HG02981 (cell line): ENCODE results near the gene NCAN.
"Not testable (repeated sequence)": the region's sequence is repeated elsewhere in the genome, so short reads cannot be mapped to it uniquely, and the experiment has no call there.

Source experiments
- ATAC-seq: cut with Tn5 transposase; IDR thresholded peaks from one replicate; pipeline ENCODE4 v1.9.1; 2021; ENCODE audit warnings: mild to moderate bottlenecking, moderate library complexity; ENCODE audit not compliant: unreplicated experiment

Gene NCAN

GRCh38 chr19:19192910-19193423 lies 18.8 kb upstream of the NCAN start:
- peak; percentile 3 for ATAC-seq

- no peak for ATAC-seq
Measured at GRCh38 chr19:19193926-19194325, 17.8 kb upstream of the NCAN start.

- ATAC-seq, result no peak
Measured at GRCh38 chr19:19201697-19202630, 9.8 kb upstream of the NCAN start.

GRCh38 chr19:19202707-19203011 lies 9.1 kb upstream of the NCAN start:
- ATAC-seq, result peak; percentile 13

- peak; percentile 73 for ATAC-seq
Measured at GRCh38 chr19:19203012-19203856, 8.5 kb upstream of the NCAN start, which contains the start of gene NR2C2AP. Gene NR2C2AP, minus strand, starts transcription at chr19:19203414. Its CDS starts 354 bp downstream, at chr19:19203060.

GRCh38 chr19:19204181-19204580 lies 7.6 kb upstream of the NCAN start:
- no peak for ATAC-seq

- no peak for ATAC-seq
Measured at GRCh38 chr19:19205416-19206410, 6.0 kb upstream of the NCAN start.

GRCh38 chr19:19206938-19207337 lies 4.8 kb upstream of the NCAN start:
- no peak for ATAC-seq

- no peak for ATAC-seq
Measured at GRCh38 chr19:19207637-19208572, 3.9 kb upstream of the NCAN start.

- no peak for ATAC-seq
Measured at GRCh38 chr19:19209372-19209771, 2.4 kb upstream of the NCAN start.

- no peak for ATAC-seq
Measured at GRCh38 chr19:19212916-19213315, 1.2 kb downstream of the NCAN start.

GRCh38 chr19:19213426-19214158 lies 1.8 kb downstream of the NCAN start:
- ATAC-seq, result no peak

- no peak for ATAC-seq
Measured at GRCh38 chr19:19214159-19214490, 2.4 kb downstream of the NCAN start.

GRCh38 chr19:19214892-19215291 lies 3.1 kb downstream of the NCAN start:
- ATAC-seq, result no peak

- no peak for ATAC-seq
Measured at GRCh38 chr19:19215792-19216191, 4.0 kb downstream of the NCAN start.

GRCh38 chr19:19217099-19217498 lies 5.3 kb downstream of the NCAN start:
- no peak for ATAC-seq

- ATAC-seq, result no peak
Measured at GRCh38 chr19:19218911-19219310, 7.2 kb downstream of the NCAN start.

GRCh38 chr19:19221000-19221399 lies 9.2 kb downstream of the NCAN start:
- ATAC-seq, result not testable (repeated sequence)

- no peak for ATAC-seq
Measured at GRCh38 chr19:19223060-19223459, 11.3 kb downstream of the NCAN start.
